ENCODE results near the gene SRP68. TPM values are rescaled to one million over a fixed set of nuclear protein-coding genes. Genes with fewer than 3 reads are reported as not detected.

Gene SRP68
- total and polyA plus RNA-seq, 9 of the 15 experiments (the other 6 are each of a cell fraction or from before 2014, with no cell fraction given) = 29.4 to 92.6 (median 36.2) TPM

DNA sequence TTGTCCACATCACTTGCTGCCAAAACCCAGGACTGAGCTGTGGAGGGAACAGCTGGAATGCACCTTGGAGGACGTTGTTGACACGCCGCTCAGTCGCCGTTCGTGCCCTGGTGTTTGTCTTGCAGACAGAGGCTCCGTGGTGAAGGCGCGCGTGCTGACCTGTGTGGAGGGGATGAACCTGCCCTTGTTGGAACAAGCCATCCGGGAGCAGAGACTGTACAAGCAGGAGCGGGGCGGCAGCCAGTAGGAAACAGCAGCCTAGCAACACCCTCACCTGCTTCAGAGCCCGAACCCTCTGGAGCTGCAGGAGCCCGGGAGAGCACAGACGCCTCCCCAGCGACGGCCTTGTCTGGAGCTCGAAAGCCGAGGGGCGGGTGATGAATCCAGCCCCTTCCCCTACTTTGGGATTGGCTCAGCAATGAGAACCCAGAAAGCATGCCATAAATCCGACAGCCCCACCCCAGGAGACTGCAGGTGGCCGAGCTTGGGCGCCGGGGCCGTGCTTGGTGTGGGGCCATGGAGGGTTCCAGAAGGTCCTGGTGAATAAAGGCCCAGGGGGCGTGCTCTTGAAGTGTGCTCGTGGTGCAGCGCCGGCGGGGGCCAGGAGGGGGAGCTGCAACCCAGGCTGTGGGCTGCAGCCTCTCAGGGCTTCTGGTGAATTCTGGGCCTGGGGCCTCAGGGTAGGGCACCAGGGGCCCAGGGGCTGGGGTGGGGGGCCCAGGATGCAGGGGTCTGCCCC is 72.1 kb downstream of the SRP68 start (continued):
- TF ChIP-seq, protein P1, sequence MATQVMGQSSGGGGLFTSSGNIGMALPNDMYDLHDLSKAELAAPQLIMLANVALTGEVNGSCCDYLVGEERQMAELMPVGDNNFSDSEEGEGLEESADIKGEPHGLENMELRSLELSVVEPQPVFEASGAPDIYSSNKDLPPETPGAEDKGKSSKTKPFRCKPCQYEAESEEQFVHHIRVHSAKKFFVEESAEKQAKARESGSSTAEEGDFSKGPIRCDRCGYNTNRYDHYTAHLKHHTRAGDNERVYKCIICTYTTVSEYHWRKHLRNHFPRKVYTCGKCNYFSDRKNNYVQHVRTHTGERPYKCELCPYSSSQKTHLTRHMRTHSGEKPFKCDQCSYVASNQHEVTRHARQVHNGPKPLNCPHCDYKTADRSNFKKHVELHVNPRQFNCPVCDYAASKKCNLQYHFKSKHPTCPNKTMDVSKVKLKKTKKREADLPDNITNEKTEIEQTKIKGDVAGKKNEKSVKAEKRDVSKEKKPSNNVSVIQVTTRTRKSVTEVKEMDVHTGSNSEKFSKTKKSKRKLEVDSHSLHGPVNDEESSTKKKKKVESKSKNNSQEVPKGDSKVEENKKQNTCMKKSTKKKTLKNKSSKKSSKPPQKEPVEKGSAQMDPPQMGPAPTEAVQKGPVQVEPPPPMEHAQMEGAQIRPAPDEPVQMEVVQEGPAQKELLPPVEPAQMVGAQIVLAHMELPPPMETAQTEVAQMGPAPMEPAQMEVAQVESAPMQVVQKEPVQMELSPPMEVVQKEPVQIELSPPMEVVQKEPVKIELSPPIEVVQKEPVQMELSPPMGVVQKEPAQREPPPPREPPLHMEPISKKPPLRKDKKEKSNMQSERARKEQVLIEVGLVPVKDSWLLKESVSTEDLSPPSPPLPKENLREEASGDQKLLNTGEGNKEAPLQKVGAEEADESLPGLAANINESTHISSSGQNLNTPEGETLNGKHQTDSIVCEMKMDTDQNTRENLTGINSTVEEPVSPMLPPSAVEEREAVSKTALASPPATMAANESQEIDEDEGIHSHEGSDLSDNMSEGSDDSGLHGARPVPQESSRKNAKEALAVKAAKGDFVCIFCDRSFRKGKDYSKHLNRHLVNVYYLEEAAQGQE (IDR thresholded peaks at IDR 0.05; ENCODE audit: borderline replicate concordance) = peak; percentile 22; the same call in 1 of the 2 replicates
- TF ChIP-seq, protein P1 (CRISPR knock-in tag; IDR thresholded peaks at IDR 0.05; ENCODE audit: low read depth) = no peak
- TF ChIP-seq SP1 (CRISPR knock-in tag; IDR thresholded peaks at IDR 0.05) (0 out of 2 replicates have a peak, but pooled peaks have one; percentile 32), RAD21 (CRISPR knock-in tag; conservative IDR thresholded peaks at IDR 0.05 in 1 of 2, IDR thresholded peaks at IDR 0.05 in 1 of 2) (peak; percentile 27 to 68; a peak in 3 of 4 replicates), YY1 (IDR thresholded peaks at IDR 0.05; ENCODE audit: borderline replicate concordance in 1 of 3, control insufficient read depth in 1 of 3, extremely low read depth in 1 of 3, insufficient read depth in 3 of 3, insufficient read length in 1 of 3, insufficient replicate concordance in 2 of 3, low read depth in 1 of 3, low read length in 2 of 3) (peak in 1 of 3 experiments; percentile 39), ZBTB7A (IDR thresholded peaks at IDR 0.05; ENCODE audit: borderline replicate concordance, control insufficient read depth, low read depth, low read length) (peak; percentile 67), JUND (IDR thresholded peaks at IDR 0.05; ENCODE audit: borderline replicate concordance, low read depth, low read length) (0 out of 2 replicates have a peak, but pooled peaks have one; percentile 4), JUND (tag; IDR thresholded peaks at IDR 0.05; ENCODE audit: borderline replicate concordance, low read depth, low read length) (no peak)
- TF ChIP-seq, protein P2, sequence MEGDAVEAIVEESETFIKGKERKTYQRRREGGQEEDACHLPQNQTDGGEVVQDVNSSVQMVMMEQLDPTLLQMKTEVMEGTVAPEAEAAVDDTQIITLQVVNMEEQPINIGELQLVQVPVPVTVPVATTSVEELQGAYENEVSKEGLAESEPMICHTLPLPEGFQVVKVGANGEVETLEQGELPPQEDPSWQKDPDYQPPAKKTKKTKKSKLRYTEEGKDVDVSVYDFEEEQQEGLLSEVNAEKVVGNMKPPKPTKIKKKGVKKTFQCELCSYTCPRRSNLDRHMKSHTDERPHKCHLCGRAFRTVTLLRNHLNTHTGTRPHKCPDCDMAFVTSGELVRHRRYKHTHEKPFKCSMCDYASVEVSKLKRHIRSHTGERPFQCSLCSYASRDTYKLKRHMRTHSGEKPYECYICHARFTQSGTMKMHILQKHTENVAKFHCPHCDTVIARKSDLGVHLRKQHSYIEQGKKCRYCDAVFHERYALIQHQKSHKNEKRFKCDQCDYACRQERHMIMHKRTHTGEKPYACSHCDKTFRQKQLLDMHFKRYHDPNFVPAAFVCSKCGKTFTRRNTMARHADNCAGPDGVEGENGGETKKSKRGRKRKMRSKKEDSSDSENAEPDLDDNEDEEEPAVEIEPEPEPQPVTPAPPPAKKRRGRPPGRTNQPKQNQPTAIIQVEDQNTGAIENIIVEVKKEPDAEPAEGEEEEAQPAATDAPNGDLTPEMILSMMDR (IDR thresholded peaks at IDR 0.05 in 2 of 3, conservative IDR thresholded peaks at IDR 0.05 in 1 of 3; ENCODE audit: insufficient read depth in 2 of 3, low read depth in 1 of 3, low read length in 3 of 3) = peak; percentile 82 to 98 (median 92)
- TF ChIP-seq, protein P3, sequence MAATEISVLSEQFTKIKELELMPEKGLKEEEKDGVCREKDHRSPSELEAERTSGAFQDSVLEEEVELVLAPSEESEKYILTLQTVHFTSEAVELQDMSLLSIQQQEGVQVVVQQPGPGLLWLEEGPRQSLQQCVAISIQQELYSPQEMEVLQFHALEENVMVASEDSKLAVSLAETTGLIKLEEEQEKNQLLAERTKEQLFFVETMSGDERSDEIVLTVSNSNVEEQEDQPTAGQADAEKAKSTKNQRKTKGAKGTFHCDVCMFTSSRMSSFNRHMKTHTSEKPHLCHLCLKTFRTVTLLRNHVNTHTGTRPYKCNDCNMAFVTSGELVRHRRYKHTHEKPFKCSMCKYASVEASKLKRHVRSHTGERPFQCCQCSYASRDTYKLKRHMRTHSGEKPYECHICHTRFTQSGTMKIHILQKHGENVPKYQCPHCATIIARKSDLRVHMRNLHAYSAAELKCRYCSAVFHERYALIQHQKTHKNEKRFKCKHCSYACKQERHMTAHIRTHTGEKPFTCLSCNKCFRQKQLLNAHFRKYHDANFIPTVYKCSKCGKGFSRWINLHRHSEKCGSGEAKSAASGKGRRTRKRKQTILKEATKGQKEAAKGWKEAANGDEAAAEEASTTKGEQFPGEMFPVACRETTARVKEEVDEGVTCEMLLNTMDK (IDR thresholded peaks at IDR 0.05; ENCODE audit: borderline replicate concordance, insufficient read depth, low read depth, low read length, poor library complexity, severe bottlenecking) = peak; percentile 94
